OCI-LY7 (cell line): ENCODE measurements around the gene KIRREL3.
"Not testable (repeated sequence)": the region's sequence is repeated elsewhere in the genome, so short reads cannot be mapped to it uniquely, and the experiment has no call there.

Source experiments
- EZH2phosphoT487 ChIP-seq: fragments of 200-600 bp; sonication (generic); IDR thresholded peaks from 2 replicates; pipeline ENCODE4 v1.6.1; 2018; ENCODE audit warnings: low read depth, borderline replicate concordance, mild to moderate bottlenecking, mixed run types, antibody characterized with exemption, low read length, moderate library complexity, mixed read lengths
- TF ChIP-seq, protein P1 (sequence below): fragments of 200-600 bp; sonication (generic); conservative IDR thresholded peaks from 2 replicates; pipeline ENCODE4 v1.5.1; 2014; ENCODE audit warnings: mild to moderate bottlenecking, antibody characterized with exemption, low read length, moderate library complexity, mixed read lengths

DNA sequence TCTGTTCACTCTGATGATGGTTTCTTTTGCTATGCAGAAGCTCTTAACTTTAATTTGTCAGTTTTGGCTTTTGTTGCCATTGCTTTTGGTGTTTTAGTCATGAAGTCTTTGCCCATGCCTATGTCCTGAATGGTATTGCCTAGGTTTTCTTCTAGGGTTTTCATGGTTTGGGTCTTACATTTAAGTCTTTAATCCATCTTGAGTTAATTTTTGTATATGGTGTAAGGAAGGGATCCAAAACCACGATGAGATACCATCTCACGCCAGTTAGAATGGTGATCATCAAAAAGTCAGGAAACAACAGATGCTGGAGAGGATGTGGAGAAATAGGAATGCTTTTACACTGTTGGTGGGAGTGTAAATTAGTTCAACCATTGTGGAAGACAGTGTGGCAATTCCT is 48.0 kb downstream of the KIRREL3 start:
- TF ChIP-seq, protein P1, sequence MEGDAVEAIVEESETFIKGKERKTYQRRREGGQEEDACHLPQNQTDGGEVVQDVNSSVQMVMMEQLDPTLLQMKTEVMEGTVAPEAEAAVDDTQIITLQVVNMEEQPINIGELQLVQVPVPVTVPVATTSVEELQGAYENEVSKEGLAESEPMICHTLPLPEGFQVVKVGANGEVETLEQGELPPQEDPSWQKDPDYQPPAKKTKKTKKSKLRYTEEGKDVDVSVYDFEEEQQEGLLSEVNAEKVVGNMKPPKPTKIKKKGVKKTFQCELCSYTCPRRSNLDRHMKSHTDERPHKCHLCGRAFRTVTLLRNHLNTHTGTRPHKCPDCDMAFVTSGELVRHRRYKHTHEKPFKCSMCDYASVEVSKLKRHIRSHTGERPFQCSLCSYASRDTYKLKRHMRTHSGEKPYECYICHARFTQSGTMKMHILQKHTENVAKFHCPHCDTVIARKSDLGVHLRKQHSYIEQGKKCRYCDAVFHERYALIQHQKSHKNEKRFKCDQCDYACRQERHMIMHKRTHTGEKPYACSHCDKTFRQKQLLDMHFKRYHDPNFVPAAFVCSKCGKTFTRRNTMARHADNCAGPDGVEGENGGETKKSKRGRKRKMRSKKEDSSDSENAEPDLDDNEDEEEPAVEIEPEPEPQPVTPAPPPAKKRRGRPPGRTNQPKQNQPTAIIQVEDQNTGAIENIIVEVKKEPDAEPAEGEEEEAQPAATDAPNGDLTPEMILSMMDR = not testable (repeated sequence)
- not testable (repeated sequence) for TF ChIP-seq EZH2phosphoT487
